Vagina (tissue), 2 donors: ENCODE data around the gene GTPBP1. TPM values are rescaled to one million over a fixed set of nuclear protein-coding genes. Genes with fewer than 3 reads are reported as not detected.

Experiments used
- DNase-seq, 2 donors: peaks; one replicate each; pipeline ENCODE4 v3.0.0-alpha.2; 2017; ENCODE audit errors: extremely low spot score in 2 of 2
- H3K27ac ChIP-seq: fragments of 200-600 bp; sonication (generic); one replicate; pipeline ENCODE4 v1.5.1; 2019
- H3K27me3 ChIP-seq: fragments of 200-600 bp; sonication (generic); one replicate; pipeline ENCODE4 v1.5.1; 2019
- H3K36me3 ChIP-seq, 2 donors: fragments of 200-600 bp; sonication (generic); one replicate each; pipeline ENCODE4 v1.5.1; 2017 to 2019
- H3K4me1 ChIP-seq: fragments of 200-600 bp; sonication (generic); one replicate; pipeline ENCODE4 v1.5.1; 2019
- H3K4me3 ChIP-seq, 2 donors: fragments of 200-600 bp; sonication (generic); 1 replicate in 1 of 2; 2 replicates in 1 of 2; pipeline ENCODE4 v1.5.1; 2016 to 2019
- H3K9me3 ChIP-seq: fragments of 200-600 bp; sonication (generic); one replicate; pipeline ENCODE4 v1.5.1; 2019
- POLR2A ChIP-seq, 2 donors: fragments of 450-650 bp; IDR thresholded peaks; one replicate each; pipeline ENCODE4 v1.6.1; 2017; ENCODE audit warnings: antibody characterized with exemption in 2 of 2, mild to moderate bottlenecking in 2 of 2, moderate library complexity in 2 of 2
- POLR2AphosphoS5 ChIP-seq, 2 donors: sonication (generic); formaldehyde crosslinking; IDR thresholded peaks; one replicate each; pipeline ENCODE4 v1.9.0; 2017; ENCODE audit warnings: antibody characterized with exemption in 2 of 2, mild to moderate bottlenecking in 2 of 2, low read depth in 1 of 2; ENCODE audit not compliant: insufficient read depth in 1 of 2
- intact Hi-C: fragments of 100-400 bp; cut with DNase I; formaldehyde crosslinking; loops from one replicate; pipeline ENCODE4 v1.15.1; 2023
- total RNA-seq: library from RNA; depleted of rRNA; stranded (reverse); fragments of >200 nt; gene quantifications from one replicate; pipeline ENCODE4 v1.2.3, GENCODE V29; 2016
- TF ChIP-seq, protein P1 (sequence below), 3 experiments: fragments of 450-650 bp in 2 of 3; fragments of 200-600 bp in 1 of 3; sonication (generic) in 1 of 3; IDR thresholded peaks; one replicate each; pipeline ENCODE4 v1.5.1; 2017 to 2019; ENCODE audit warnings: antibody characterized with exemption in 3 of 3, mild to moderate bottlenecking in 2 of 3, moderate library complexity in 2 of 3

The GTPBP1 gene
- total RNA-seq, 1 donor from 2014 or later = 69.5 TPM

DNA sequence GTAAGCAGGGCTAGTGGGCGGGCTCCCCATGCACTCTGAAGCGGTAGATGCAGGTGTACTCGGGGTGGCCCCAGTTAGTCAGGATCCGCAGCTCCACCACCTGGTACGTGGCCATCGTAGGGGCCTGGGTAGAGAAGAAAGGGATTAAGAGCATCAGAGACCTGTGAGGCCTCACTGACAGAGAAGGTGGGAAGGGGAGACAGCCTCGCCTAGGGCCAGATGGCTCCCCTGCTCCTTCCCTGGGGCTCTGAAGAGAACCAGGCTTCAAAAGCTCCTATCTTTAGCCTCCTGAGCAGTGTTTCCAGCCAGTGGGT, 30.5 kb downstream of the GTPBP1 start:
- DNase-seq = no peak
- Histone ChIP-seq H3K27ac (no peak overlapping the region), H3K4me1 (peaks cover 16% of the 10 kb centered on the region), H3K9me3 (no peaks in the 10 kb centered on the region), H3K27me3 (no peaks in the 10 kb centered on the region), H3K4me3 (no peak overlapping the region), H3K36me3 (peaks cover 0 to 56% of the 10 kb centered on the region in 2 donors)
- intact Hi-C loops = no loop called here
- TF ChIP-seq POLR2AphosphoS5 (IDR thresholded peaks at IDR 0.05; ENCODE audit: insufficient read depth in 1 of 2, low read depth in 1 of 2) (no peak), POLR2A (IDR thresholded peaks at IDR 0.05) (no peak)
- TF ChIP-seq, protein P1, sequence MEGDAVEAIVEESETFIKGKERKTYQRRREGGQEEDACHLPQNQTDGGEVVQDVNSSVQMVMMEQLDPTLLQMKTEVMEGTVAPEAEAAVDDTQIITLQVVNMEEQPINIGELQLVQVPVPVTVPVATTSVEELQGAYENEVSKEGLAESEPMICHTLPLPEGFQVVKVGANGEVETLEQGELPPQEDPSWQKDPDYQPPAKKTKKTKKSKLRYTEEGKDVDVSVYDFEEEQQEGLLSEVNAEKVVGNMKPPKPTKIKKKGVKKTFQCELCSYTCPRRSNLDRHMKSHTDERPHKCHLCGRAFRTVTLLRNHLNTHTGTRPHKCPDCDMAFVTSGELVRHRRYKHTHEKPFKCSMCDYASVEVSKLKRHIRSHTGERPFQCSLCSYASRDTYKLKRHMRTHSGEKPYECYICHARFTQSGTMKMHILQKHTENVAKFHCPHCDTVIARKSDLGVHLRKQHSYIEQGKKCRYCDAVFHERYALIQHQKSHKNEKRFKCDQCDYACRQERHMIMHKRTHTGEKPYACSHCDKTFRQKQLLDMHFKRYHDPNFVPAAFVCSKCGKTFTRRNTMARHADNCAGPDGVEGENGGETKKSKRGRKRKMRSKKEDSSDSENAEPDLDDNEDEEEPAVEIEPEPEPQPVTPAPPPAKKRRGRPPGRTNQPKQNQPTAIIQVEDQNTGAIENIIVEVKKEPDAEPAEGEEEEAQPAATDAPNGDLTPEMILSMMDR (IDR thresholded peaks at IDR 0.05) = no peak

DNA sequence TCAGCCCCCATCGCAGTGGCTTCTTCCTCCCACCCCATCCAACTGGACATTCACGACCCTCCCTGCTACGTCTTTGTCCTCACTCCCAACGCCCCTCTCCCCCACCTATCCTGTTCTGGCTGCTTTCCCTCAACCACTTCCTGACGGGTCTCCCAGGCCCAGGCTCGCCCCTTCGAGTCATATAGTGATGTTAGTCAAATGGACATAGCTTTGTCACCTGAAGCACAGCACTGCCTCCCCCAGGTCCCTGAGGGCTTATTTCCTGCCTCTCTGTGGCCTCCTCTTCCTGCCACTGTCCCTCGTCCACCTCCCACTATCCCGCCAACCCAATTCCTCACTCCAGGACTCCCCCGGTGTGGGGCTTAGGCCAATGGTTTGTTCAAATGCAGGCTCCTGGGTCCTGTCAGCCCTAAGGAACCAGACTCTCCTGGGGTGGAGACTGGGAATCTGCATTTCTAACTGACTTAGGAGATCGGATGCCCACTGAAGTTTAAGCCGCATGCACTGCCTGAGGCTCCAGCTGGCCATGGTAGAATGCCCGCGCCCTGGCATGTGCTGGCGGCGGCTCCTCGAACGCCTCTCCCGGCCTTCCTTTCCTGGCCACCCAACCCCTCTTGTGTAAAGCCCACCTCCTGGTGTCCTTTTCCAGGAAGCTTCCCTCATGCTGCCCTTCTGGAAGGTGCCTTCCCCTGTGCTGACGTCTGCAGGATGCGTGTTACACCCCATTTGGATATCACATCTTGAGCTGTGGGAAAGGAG, 31.7 kb downstream of the GTPBP1 start:
- H3K36me3 ChIP-seq = peaks cover 4 to 68% of the 10 kb centered on the region in 2 donors
- TF ChIP-seq, protein P1 (IDR thresholded peaks at IDR 0.05) = no peak
- TF ChIP-seq POLR2A (IDR thresholded peaks at IDR 0.05) = no peak
- no peak for TF ChIP-seq POLR2AphosphoS5 (IDR thresholded peaks at IDR 0.05; ENCODE audit: insufficient read depth in 1 of 2, low read depth in 1 of 2)

DNA sequence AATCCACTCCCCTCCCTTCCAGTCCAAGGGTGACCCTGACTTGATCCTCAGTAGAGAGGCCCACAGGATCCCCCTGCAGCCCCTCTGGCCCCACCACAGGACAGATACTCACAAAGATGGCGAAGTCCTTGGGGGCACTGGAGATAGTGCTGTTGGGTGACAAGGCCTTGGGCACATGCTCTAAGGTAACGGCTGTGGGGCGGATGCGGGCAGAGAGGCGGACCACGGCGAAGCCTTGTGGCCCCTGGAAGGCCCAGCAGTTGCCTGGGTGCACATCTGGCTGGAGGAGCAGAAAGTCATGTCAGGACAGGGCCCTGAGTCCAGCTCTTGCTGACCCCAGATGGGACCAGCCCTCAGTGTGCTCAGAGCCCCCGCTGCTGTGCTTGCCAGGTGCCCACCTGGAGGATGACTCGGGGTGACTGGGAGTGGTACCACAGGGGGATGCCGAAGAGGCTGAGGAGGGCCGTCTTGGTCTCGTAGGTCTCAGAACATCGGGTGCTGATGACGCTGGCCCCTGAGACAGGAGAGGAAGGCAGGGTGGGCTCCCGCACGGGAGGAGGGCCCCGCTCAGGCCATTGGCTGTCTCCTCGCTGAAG, 32.8 kb downstream of the GTPBP1 start:
- Histone ChIP-seq H3K4me3 (no peak overlapping the region), H3K9me3 (no peaks in the 10 kb centered on the region), H3K27ac (no peak overlapping the region), H3K4me1 (peaks cover under 1% of the 10 kb centered on the region), H3K27me3 (no peaks in the 10 kb centered on the region), H3K36me3 (peaks cover 4 to 79% of the 10 kb centered on the region in 2 donors)
- DNase-seq = no peak
- TF ChIP-seq POLR2AphosphoS5 (IDR thresholded peaks at IDR 0.05; ENCODE audit: insufficient read depth in 1 of 2, low read depth in 1 of 2) = no peak
- TF ChIP-seq, protein P1 (IDR thresholded peaks at IDR 0.05) = no peak
- TF ChIP-seq POLR2A (IDR thresholded peaks at IDR 0.05) = no peak
- intact Hi-C loops = no loop called here

More for the DNA sequence above, 31.7 kb downstream of the GTPBP1 start:
- H3K27me3 ChIP-seq = no peaks in the 10 kb centered on the region
- H3K4me3 ChIP-seq = no peak overlapping the region
- no peak overlapping the region for H3K27ac ChIP-seq
- DNase-seq = no peak
- H3K9me3 ChIP-seq = no peaks in the 10 kb centered on the region
- intact Hi-C loops = no loop called here
- peaks cover 12% of the 10 kb centered on the region for H3K4me1 ChIP-seq

DNA sequence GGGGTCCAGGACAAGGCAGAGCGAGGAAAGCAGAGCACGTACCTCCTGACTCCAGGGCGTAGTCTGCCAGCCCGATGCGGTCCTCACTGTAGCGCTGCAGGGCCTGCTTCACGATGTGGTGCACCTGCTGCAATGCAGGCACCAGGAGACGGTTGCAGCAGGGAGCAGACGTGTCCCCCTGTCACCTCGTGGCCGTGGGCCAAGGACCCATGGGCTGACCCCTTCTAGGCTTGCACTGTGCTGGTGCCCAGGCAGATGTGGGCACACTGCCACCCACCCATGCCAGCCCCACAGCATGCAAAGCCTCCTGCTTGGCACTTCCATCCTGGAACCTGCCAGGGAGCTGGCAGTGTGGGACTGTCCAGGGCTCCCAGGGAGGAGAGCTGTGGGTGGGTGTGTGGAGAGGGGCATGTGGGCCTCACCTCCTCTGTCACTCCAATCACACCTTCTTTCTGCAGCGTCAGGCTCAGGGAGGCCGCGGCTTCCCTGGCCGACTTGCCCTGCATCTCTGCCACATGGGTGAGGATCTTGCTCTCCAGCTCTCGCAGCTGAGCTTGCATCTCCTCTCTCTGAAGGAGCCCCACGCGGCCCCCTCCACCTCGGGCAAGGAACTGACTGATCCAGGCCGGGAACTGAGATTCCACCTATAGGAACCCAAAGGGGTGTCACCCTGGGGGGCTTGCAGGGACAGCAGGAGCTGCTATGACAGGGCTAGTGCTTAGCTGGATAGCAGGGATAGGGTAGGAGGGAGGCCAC, 33.7 kb downstream of the GTPBP1 start:
- peaks cover 4 to 88% of the 10 kb centered on the region in 2 donors for H3K36me3 ChIP-seq
- no peaks in the 10 kb centered on the region for H3K27me3 ChIP-seq
- no peak for DNase-seq
- H3K4me1 ChIP-seq = no peaks in the 10 kb centered on the region
- no peak overlapping the region for H3K4me3 ChIP-seq
- no peaks in the 10 kb centered on the region for H3K9me3 ChIP-seq
- intact Hi-C loops = no loop called here
- no peak overlapping the region for H3K27ac ChIP-seq
- TF ChIP-seq, protein P1 (IDR thresholded peaks at IDR 0.05) = no peak
- no peak for TF ChIP-seq POLR2AphosphoS5 (IDR thresholded peaks at IDR 0.05; ENCODE audit: insufficient read depth in 1 of 2, low read depth in 1 of 2)
- no peak for TF ChIP-seq POLR2A (IDR thresholded peaks at IDR 0.05)
